NCI-H345 (cell line): Measurements from ENCODE around the gene ACTG1.

ENCODE experiments used
- DNase-seq: peaks from one replicate; lab custom pipeline; 2025; lab: John Stamatoyannopoulos, UW

ACTG1 gene

DNA sequence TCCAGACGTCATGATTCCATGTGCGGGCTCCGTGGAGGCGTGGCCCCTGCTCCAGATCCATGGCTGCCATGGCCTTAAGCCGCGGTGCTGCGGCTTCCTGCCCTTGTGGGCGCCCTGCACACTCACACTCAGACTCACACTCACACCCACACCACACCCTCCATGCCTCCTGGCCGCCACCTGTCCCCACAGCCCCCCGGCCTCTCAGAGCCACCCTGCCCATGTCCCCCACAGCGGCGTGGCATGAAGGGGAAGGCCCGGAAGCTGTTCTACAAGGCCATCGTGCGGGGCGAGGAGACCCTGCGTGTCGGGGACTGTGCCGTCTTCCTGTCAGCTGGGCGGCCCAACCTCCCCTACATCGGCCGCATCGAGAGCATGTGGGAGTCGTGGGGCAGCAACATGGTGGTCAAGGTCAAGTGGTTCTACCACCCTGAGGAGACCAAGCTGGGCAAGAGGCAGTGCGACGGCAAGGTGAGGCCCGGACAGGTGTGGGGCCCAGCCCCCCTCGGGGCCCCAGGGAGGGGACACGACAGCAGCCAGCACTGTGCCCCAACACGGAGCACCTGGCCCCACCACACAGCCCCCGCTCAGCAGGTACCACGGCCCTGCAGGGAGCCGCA is 50.0 kb downstream of the ACTG1 start:
- no peak for DNase-seq

DNA sequence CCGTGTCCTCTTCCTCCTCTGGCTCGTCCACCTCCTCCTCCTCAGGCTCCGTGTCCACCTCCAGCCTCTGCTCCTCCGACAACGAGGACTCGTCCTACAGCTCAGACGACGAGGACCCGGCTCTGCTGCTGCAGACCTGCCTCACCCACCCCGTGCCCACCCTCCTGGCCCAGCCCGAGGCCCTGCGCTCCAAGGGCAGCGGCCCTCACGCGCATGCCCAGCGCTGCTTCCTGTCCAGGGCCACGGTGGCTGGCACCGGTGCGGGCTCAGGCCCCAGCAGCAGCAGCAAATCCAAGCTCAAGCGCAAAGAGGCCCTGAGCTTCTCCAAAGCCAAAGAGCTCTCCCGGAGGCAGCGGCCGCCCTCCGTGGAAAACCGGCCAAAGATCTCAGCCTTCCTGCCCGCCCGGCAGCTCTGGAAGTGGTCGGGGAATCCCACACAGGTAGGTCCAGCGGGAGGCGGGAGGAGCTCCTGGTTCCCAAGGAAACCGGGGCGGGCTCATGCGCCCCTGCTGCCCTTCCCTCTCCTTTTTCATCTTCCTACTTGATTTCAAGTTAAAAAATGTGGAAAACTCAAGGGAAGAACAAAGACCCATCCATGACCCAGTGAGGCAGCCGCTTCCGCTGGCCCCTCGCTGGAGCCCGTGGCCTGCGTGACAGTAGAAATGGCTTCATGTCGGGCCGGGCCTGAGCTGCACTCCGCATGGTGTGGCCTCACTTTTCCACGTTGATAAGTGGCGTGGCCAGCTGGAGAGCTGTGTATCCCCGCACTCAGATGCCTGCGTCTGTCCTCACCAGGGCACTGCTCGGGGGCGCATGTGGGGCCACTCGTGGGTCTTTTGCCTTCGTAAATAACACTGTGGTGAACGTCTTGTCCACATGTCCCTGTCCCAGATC is 50.7 kb downstream of the ACTG1 start:
- DNase-seq = no peak

DNA sequence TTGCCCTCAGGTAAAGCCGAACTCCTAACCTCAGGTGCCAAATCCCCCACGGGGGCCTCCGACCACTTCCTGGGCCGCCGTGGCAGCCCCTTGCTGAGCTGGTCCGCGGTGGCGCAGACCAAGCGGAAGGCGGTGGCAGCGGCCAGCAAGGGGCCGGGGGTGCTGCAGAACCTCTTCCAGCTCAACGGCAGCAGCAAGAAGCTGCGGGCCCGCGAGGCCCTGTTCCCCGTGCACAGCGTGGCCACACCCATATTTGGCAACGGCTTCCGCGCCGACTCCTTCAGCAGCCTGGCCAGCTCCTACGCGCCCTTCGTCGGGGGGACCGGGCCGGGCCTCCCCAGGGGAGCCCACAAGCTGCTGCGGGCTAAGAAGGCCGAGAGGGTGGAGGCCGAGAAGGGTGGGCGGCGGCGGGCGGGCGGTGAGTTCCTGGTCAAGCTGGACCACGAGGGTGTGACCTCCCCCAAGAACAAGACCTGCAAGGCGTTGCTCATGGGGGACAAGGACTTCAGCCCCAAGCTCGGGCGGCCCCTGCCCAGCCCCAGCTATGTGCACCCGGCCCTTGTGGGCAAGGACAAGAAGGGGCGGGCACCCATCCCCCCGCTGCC is 51.6 kb downstream of the ACTG1 start:
- DNase-seq = no peak
